Measurements from ENCODE around the gene NEK10.

The NEK10 gene

GRCh38 chr3:27219127-27219845 lies 149.9 kb downstream of the NEK10 start:
- Histone ChIP-seq H3K4me2 (ENCODE audit: low read depth, low read length, poor library complexity, severe bottlenecking) (no peak overlapping the region), H3K4me1 (ENCODE audit: insufficient read depth, low read length, poor library complexity, severe bottlenecking) (no peaks in the 10 kb centered on the region), H3K9me2 (replicated peaks; ENCODE audit: low read depth, low read length) (no peaks in the 10 kb centered on the region), H3K36me3 (ENCODE audit: insufficient read depth, low read length) (no peaks in the 10 kb centered on the region), H3K79me2 (ENCODE audit: insufficient read depth, low read length) (no peaks in the 10 kb centered on the region), H3F3A (ENCODE audit: low read depth) (no peaks in the 10 kb centered on the region), H3K9me3 (ENCODE audit: insufficient read depth, low read depth, low read length) (no peaks in the 10 kb centered on the region), H4K20me1 (ENCODE audit: insufficient read depth, low read length, poor library complexity, severe bottlenecking) (no peaks in the 10 kb centered on the region), H3K4me3 (ENCODE audit: low read length, poor library complexity, severe bottlenecking) (no peak overlapping the region), H2AFZ (ENCODE audit: low read length) (no peak overlapping the region), H3K27me3 (ENCODE audit: insufficient read depth, low read length, poor library complexity, severe bottlenecking) (no peaks in the 10 kb centered on the region), H3K9ac (ENCODE audit: low read depth, low read length, poor library complexity, severe bottlenecking) (no peak overlapping the region)
- TF ChIP-seq EZH2phosphoT487 (IDR thresholded peaks at IDR 0.05; ENCODE audit: borderline replicate concordance) (no peak), CTCF (conservative IDR thresholded peaks at IDR 0.05; ENCODE audit: low read length) (no peak)

- Histone ChIP-seq H4K20me1 (ENCODE audit: insufficient read depth, low read length, poor library complexity, severe bottlenecking) (no peaks in the 10 kb centered on the region), H3K9me3 (ENCODE audit: insufficient read depth, low read depth, low read length) (no peaks in the 10 kb centered on the region), H3K4me3 (ENCODE audit: low read length, poor library complexity, severe bottlenecking) (no peak overlapping the region), H3K9ac (ENCODE audit: low read depth, low read length, poor library complexity, severe bottlenecking) (no peak overlapping the region), H2AFZ (ENCODE audit: low read length) (no peak overlapping the region), H3K79me2 (ENCODE audit: insufficient read depth, low read length) (no peaks in the 10 kb centered on the region), H3K27me3 (ENCODE audit: insufficient read depth, low read length, poor library complexity, severe bottlenecking) (no peaks in the 10 kb centered on the region), H3K36me3 (ENCODE audit: insufficient read depth, low read length) (no peaks in the 10 kb centered on the region), H3F3A (ENCODE audit: low read depth) (no peaks in the 10 kb centered on the region), H3K9me2 (replicated peaks; ENCODE audit: low read depth, low read length) (no peaks in the 10 kb centered on the region), H3K4me1 (ENCODE audit: insufficient read depth, low read length, poor library complexity, severe bottlenecking) (no peaks in the 10 kb centered on the region), H3K4me2 (ENCODE audit: low read depth, low read length, poor library complexity, severe bottlenecking) (no peak overlapping the region)
- TF ChIP-seq CTCF (conservative IDR thresholded peaks at IDR 0.05; ENCODE audit: low read length) (no peak), EZH2phosphoT487 (IDR thresholded peaks at IDR 0.05; ENCODE audit: borderline replicate concordance) (no peak)
These were observed 152.1 kb downstream of the NEK10 start for GRCh38 chr3:27216955-27217552.

GRCh38 chr3:27216295-27216855 lies 152.8 kb downstream of the NEK10 start:
- H3K36me3 ChIP-seq (ENCODE audit: insufficient read depth, low read length), result no peaks in the 10 kb centered on the region
- H3K9ac ChIP-seq (ENCODE audit: low read depth, low read length, poor library complexity, severe bottlenecking), result no peak overlapping the region
- H3K79me2 ChIP-seq (ENCODE audit: insufficient read depth, low read length), result no peaks in the 10 kb centered on the region
- no peak for TF ChIP-seq CTCF (conservative IDR thresholded peaks at IDR 0.05; ENCODE audit: low read length)
- TF ChIP-seq EZH2phosphoT487 (IDR thresholded peaks at IDR 0.05; ENCODE audit: borderline replicate concordance), result no peak
- H3K27me3 ChIP-seq (ENCODE audit: insufficient read depth, low read length, poor library complexity, severe bottlenecking), result no peaks in the 10 kb centered on the region
- H3K9me2 ChIP-seq (replicated peaks; ENCODE audit: low read depth, low read length), result no peaks in the 10 kb centered on the region
- no peak overlapping the region for H3K4me3 ChIP-seq (ENCODE audit: low read length, poor library complexity, severe bottlenecking)
- H3K4me1 ChIP-seq (ENCODE audit: insufficient read depth, low read length, poor library complexity, severe bottlenecking), result no peaks in the 10 kb centered on the region
- no peaks in the 10 kb centered on the region for H3F3A ChIP-seq (ENCODE audit: low read depth)
- no peaks in the 10 kb centered on the region for H3K9me3 ChIP-seq (ENCODE audit: insufficient read depth, low read depth, low read length)
- H2AFZ ChIP-seq (ENCODE audit: low read length), result no peak overlapping the region
- no peaks in the 10 kb centered on the region for H4K20me1 ChIP-seq (ENCODE audit: insufficient read depth, low read length, poor library complexity, severe bottlenecking)
- H3K4me2 ChIP-seq (ENCODE audit: low read depth, low read length, poor library complexity, severe bottlenecking), result no peak overlapping the region

All from Loucy (cell line).